HEK293 (cell line): ENCODE data around the gene TPD52L1.

Experiments used
- BCL6B ChIP-seq: fragments of 450-650 bp; formaldehyde crosslinking; IDR thresholded peaks from 2 replicates; pipeline ENCODE4 v1.5.1; 2017; ENCODE audit warnings: missing biosample characterization, missing genetic modification characterization
- KLF16 ChIP-seq: fragments of 450-650 bp; formaldehyde crosslinking; IDR thresholded peaks from 2 replicates; pipeline ENCODE4 v1.5.1; 2017; ENCODE audit warnings: missing biosample characterization, missing genetic modification characterization
- KLF9 ChIP-seq: fragments of 450-650 bp; formaldehyde crosslinking; IDR thresholded peaks from 2 replicates; pipeline ENCODE4 v1.5.1; 2016; ENCODE audit warnings: missing biosample characterization, missing genetic modification characterization, low read depth
- MZF1 ChIP-seq: fragments of 450-650 bp; formaldehyde crosslinking; IDR thresholded peaks from 2 replicates; pipeline ENCODE4 v1.5.1; 2017; ENCODE audit warnings: missing biosample characterization, missing genetic modification characterization, borderline replicate concordance
- OSR2 ChIP-seq: fragments of 450-650 bp; formaldehyde crosslinking; IDR thresholded peaks from 2 replicates; pipeline ENCODE4 v1.5.1; 2016; ENCODE audit warnings: missing biosample characterization, missing genetic modification characterization
- OVOL3 ChIP-seq: fragments of 450-650 bp; formaldehyde crosslinking; IDR thresholded peaks from 2 replicates; pipeline ENCODE4 v1.5.1; 2016; ENCODE audit warnings: missing biosample characterization, missing genetic modification characterization
- SETDB1 ChIP-seq: IDR thresholded peaks from one replicate; pipeline ENCODE4 v1.6.1; 2017; ENCODE audit warnings: mild to moderate bottlenecking, low read length, moderate library complexity, mixed read lengths; ENCODE audit not compliant: insufficient read length
- ZBTB17 ChIP-seq: fragments of 450-650 bp; formaldehyde crosslinking; IDR thresholded peaks from 2 replicates; pipeline ENCODE4 v1.5.1; 2016; ENCODE audit warnings: missing biosample characterization, missing genetic modification characterization
- ZBTB6 ChIP-seq: fragments of 450-650 bp; formaldehyde crosslinking; IDR thresholded peaks from 2 replicates; pipeline ENCODE4 v1.5.1; 2017; ENCODE audit warnings: missing biosample characterization, missing genetic modification characterization
- ZBTB8A ChIP-seq: fragments of 450-650 bp; formaldehyde crosslinking; IDR thresholded peaks from 2 replicates; pipeline ENCODE4 v1.5.1; 2016; ENCODE audit warnings: missing biosample characterization, missing genetic modification characterization
- ZFP37 ChIP-seq: fragments of 450-650 bp; formaldehyde crosslinking; IDR thresholded peaks from 2 replicates; pipeline ENCODE4 v1.5.1; 2016; ENCODE audit warnings: missing biosample characterization, missing genetic modification characterization
- ZFP69B ChIP-seq: fragments of 450-650 bp; formaldehyde crosslinking; IDR thresholded peaks from 2 replicates; pipeline ENCODE4 v1.5.1; 2016; ENCODE audit warnings: missing biosample characterization, missing genetic modification characterization
- ZNF19 ChIP-seq: fragments of 450-650 bp; formaldehyde crosslinking; IDR thresholded peaks from 2 replicates; pipeline ENCODE4; 2016; ENCODE audit warnings: missing biosample characterization, missing genetic modification characterization, low read depth
- ZNF2 ChIP-seq: fragments of 450-650 bp; formaldehyde crosslinking; IDR thresholded peaks from 2 replicates; pipeline ENCODE4 v1.5.1; 2016; ENCODE audit warnings: missing biosample characterization, missing genetic modification characterization
- ZNF501 ChIP-seq: fragments of 450-650 bp; formaldehyde crosslinking; IDR thresholded peaks from 2 replicates; pipeline ENCODE4 v1.5.1; 2016; ENCODE audit warnings: missing biosample characterization, missing genetic modification characterization
- ZNF530 ChIP-seq: fragments of 450-650 bp; formaldehyde crosslinking; IDR thresholded peaks from 2 replicates; pipeline ENCODE4 v1.5.1; 2016; ENCODE audit warnings: low read depth, missing biosample characterization, missing genetic modification characterization
- ZNF560 ChIP-seq: fragments of 450-650 bp; formaldehyde crosslinking; IDR thresholded peaks from 2 replicates; pipeline ENCODE4 v1.5.1; 2017; ENCODE audit warnings: missing biosample characterization, missing genetic modification characterization, borderline replicate concordance
- ZNF610 ChIP-seq: fragments of 450-650 bp; formaldehyde crosslinking; IDR thresholded peaks from 2 replicates; pipeline ENCODE4 v1.5.1; 2016; ENCODE audit warnings: missing biosample characterization, missing genetic modification characterization, borderline replicate concordance
- ZNF629 ChIP-seq: fragments of 450-650 bp; formaldehyde crosslinking; IDR thresholded peaks from 2 replicates; pipeline ENCODE4 v1.5.1; 2017; ENCODE audit warnings: missing biosample characterization, missing genetic modification characterization
- ZNF639 ChIP-seq: fragments of 450-650 bp; formaldehyde crosslinking; IDR thresholded peaks from 2 replicates; pipeline ENCODE4 v1.5.1; 2016; ENCODE audit warnings: missing biosample characterization, missing genetic modification characterization
- ZNF843 ChIP-seq: fragments of 450-650 bp; formaldehyde crosslinking; IDR thresholded peaks from 2 replicates; pipeline ENCODE4 v1.5.1; 2016; ENCODE audit warnings: missing biosample characterization, missing genetic modification characterization
- ZXDB ChIP-seq: fragments of 450-650 bp; formaldehyde crosslinking; IDR thresholded peaks from 2 replicates; pipeline ENCODE4 v1.5.1; 2016; ENCODE audit warnings: missing biosample characterization, missing genetic modification characterization
- TF ChIP-seq, protein P1 (sequence below): fragments of 450-650 bp; formaldehyde crosslinking; IDR thresholded peaks from 2 replicates; pipeline ENCODE4 v1.5.1; 2017; ENCODE audit warnings: missing biosample characterization, missing genetic modification characterization
- TF ChIP-seq, protein P2 (sequence below): fragments of 450-650 bp; IDR thresholded peaks from 2 replicates; pipeline ENCODE4 v1.5.1; 2018; ENCODE audit warnings: missing biosample characterization, mild to moderate bottlenecking, missing genetic modification characterization
- TF ChIP-seq, protein P3 (sequence below): IDR thresholded peaks from 2 replicates; pipeline ENCODE4 v1.6.1; 2011; ENCODE audit warnings: mild to moderate bottlenecking, low read depth, low read length, borderline replicate concordance
- TF ChIP-seq, protein P4 (sequence below): fragments of 450-650 bp; formaldehyde crosslinking; IDR thresholded peaks from 2 replicates; pipeline ENCODE4 v1.5.1; 2017; ENCODE audit warnings: missing biosample characterization, missing genetic modification characterization

The TPD52L1 gene

GRCh38 chr6:125307964-125308615 is 154.5 kb downstream of the TPD52L1 start (continued):
- no peak for TF ChIP-seq BCL6B (tag by site-specific recombination)
- no peak for TF ChIP-seq KLF16 (tag by site-specific recombination)
- TF ChIP-seq ZNF629: peak; percentile 32; the same call in 1 of the 2 replicates
- TF ChIP-seq ZNF843 (tag by site-specific recombination): peak; percentile 76
- TF ChIP-seq ZBTB6 (tag by site-specific recombination): no peak
- no peak; the same call in 1 of the 2 replicates for TF ChIP-seq ZFP69B (tag by site-specific recombination)
- TF ChIP-seq, protein P1, sequence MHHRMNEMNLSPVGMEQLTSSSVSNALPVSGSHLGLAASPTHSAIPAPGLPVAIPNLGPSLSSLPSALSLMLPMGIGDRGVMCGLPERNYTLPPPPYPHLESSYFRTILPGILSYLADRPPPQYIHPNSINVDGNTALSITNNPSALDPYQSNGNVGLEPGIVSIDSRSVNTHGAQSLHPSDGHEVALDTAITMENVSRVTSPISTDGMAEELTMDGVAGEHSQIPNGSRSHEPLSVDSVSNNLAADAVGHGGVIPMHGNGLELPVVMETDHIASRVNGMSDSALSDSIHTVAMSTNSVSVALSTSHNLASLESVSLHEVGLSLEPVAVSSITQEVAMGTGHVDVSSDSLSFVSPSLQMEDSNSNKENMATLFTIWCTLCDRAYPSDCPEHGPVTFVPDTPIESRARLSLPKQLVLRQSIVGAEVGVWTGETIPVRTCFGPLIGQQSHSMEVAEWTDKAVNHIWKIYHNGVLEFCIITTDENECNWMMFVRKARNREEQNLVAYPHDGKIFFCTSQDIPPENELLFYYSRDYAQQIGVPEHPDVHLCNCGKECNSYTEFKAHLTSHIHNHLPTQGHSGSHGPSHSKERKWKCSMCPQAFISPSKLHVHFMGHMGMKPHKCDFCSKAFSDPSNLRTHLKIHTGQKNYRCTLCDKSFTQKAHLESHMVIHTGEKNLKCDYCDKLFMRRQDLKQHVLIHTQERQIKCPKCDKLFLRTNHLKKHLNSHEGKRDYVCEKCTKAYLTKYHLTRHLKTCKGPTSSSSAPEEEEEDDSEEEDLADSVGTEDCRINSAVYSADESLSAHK: peak; percentile 27; the same call in 1 of the 2 replicates
- no peak for TF ChIP-seq ZBTB8A (tag by site-specific recombination)
- TF ChIP-seq OSR2 (tag by site-specific recombination): peak; percentile 10; the same call in 1 of the 2 replicates
- no peak for TF ChIP-seq KLF9 (tag by site-specific recombination)
- TF ChIP-seq, protein P2, sequence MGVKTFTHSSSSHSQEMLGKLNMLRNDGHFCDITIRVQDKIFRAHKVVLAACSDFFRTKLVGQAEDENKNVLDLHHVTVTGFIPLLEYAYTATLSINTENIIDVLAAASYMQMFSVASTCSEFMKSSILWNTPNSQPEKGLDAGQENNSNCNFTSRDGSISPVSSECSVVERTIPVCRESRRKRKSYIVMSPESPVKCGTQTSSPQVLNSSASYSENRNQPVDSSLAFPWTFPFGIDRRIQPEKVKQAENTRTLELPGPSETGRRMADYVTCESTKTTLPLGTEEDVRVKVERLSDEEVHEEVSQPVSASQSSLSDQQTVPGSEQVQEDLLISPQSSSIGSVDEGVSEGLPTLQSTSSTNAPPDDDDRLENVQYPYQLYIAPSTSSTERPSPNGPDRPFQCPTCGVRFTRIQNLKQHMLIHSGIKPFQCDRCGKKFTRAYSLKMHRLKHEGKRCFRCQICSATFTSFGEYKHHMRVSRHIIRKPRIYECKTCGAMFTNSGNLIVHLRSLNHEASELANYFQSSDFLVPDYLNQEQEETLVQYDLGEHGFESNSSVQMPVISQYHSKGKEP (tag by site-specific recombination): peak; percentile 66; the same call in 1 of the 2 replicates
- peak; percentile 98 for TF ChIP-seq MZF1 (tag by site-specific recombination)
- TF ChIP-seq ZNF530 (tag by site-specific recombination): no peak
- TF ChIP-seq ZNF560 (tag by site-specific recombination): no peak
- peak; percentile 65; the same call in 1 of the 2 replicates for TF ChIP-seq OVOL3 (tag by site-specific recombination)
- no peak for TF ChIP-seq ZNF2 (tag by site-specific recombination)
- TF ChIP-seq ZNF610 (tag by site-specific recombination): 0 out of 2 replicates have a peak, but pooled peaks have one; percentile 15
- peak; percentile 12; the same call in 1 of the 2 replicates for TF ChIP-seq ZNF639 (tag by site-specific recombination)
- 0 out of 2 replicates have a peak, but pooled peaks have one; percentile 17 for TF ChIP-seq ZNF501 (tag by site-specific recombination)
- TF ChIP-seq ZXDB: peak; percentile 67; the same call in 1 of the 2 replicates
- TF ChIP-seq, protein P3, sequence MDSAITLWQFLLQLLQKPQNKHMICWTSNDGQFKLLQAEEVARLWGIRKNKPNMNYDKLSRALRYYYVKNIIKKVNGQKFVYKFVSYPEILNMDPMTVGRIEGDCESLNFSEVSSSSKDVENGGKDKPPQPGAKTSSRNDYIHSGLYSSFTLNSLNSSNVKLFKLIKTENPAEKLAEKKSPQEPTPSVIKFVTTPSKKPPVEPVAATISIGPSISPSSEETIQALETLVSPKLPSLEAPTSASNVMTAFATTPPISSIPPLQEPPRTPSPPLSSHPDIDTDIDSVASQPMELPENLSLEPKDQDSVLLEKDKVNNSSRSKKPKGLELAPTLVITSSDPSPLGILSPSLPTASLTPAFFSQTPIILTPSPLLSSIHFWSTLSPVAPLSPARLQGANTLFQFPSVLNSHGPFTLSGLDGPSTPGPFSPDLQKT: no peak
- TF ChIP-seq ZBTB17: no peak
- TF ChIP-seq, protein P4, sequence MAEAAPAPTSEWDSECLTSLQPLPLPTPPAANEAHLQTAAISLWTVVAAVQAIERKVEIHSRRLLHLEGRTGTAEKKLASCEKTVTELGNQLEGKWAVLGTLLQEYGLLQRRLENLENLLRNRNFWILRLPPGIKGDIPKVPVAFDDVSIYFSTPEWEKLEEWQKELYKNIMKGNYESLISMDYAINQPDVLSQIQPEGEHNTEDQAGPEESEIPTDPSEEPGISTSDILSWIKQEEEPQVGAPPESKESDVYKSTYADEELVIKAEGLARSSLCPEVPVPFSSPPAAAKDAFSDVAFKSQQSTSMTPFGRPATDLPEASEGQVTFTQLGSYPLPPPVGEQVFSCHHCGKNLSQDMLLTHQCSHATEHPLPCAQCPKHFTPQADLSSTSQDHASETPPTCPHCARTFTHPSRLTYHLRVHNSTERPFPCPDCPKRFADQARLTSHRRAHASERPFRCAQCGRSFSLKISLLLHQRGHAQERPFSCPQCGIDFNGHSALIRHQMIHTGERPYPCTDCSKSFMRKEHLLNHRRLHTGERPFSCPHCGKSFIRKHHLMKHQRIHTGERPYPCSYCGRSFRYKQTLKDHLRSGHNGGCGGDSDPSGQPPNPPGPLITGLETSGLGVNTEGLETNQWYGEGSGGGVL: 0 out of 2 replicates have a peak, but pooled peaks have one; percentile 19
- 0 out of 2 replicates have a peak, but pooled peaks have one; percentile 4 for TF ChIP-seq ZFP37
- no peak for TF ChIP-seq SETDB1
- no peak for TF ChIP-seq ZNF19
